ENCODE results near the gene ORAI3. TPM values are rescaled to one million over a fixed set of nuclear protein-coding genes. Genes with fewer than 3 reads are reported as not detected.

The ORAI3 gene
- total RNA-seq, 1 experiment from 2014 or later, result 5.7 TPM

DNA sequence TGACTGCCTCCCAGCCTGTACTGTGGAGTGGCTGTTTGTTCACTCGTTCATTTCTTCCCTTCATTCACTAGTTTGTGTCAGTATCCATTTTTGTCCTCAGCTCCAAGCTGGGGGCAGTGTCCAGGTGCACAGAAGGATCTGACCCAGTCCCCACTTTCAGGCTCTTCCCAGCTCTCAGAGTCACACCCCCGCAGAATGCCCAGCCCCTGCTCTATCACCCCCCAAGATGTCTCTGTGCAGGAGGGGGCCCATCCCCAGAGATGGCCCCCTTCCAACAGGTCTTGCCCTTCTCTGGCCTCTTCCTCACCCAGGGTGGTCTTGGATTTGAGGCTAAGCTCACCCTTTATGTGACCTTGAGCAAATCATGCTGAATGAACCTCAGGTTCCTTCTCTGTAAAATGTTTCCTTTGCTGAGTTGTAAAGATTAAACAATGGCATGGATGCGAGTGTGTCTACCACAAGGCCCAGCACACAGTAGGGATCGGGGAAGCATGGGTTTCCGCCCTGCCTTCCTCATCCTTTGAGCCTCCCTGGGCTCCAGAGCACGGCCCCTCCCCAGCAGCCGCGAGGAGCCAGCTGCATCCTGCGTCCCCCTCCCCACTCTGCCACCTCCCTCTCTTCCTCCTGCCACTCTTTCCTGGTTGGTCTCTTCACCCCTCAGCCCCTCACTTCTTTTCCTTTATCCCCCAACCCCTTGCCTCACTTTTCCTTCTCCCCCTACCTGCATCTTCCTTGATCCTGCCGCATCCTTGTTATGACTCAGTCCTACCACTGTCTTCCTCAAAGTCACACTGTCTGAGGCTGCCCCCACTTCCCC is 22.7 kb upstream of the ORAI3 start:
- Histone ChIP-seq H3K79me2 (ENCODE audit: low read length) (peaks cover 6% of the 10 kb centered on the region), H3K9ac (ENCODE audit: low read length) (no peak overlapping the region), H3K4me1 (ENCODE audit: insufficient read depth, low read length) (peaks cover 7% of the 10 kb centered on the region), H3K9me2 (replicated peaks; ENCODE audit: low read length) (no peaks in the 10 kb centered on the region), H2AFZ (ENCODE audit: low read length) (no peak overlapping the region), H3K9me3 (ENCODE audit: low read length) (no peaks in the 10 kb centered on the region), H4K20me1 (ENCODE audit: low read length) (no peaks in the 10 kb centered on the region), H3F3A (ENCODE audit: low read length, unreplicated experiment) (no peaks in the 10 kb centered on the region), H3K27me3 (ENCODE audit: low read length) (no peaks in the 10 kb centered on the region), H3K4me2 (ENCODE audit: low read length) (no peak overlapping the region), H3K4me3 (ENCODE audit: low read length) (no peak overlapping the region), H3K36me3 (ENCODE audit: low read depth, low read length) (no peaks in the 10 kb centered on the region; the same call in 1 of the 2 replicates), H3K27ac (ENCODE audit: low read length) (no peak overlapping the region)
- intact Hi-C loops (cut with micrococcal nuclease), result no loop called here
- no peak for TF ChIP-seq EZH2 (IDR thresholded peaks at IDR 0.05; ENCODE audit: low read length, unreplicated experiment)
- TF ChIP-seq, protein P1, sequence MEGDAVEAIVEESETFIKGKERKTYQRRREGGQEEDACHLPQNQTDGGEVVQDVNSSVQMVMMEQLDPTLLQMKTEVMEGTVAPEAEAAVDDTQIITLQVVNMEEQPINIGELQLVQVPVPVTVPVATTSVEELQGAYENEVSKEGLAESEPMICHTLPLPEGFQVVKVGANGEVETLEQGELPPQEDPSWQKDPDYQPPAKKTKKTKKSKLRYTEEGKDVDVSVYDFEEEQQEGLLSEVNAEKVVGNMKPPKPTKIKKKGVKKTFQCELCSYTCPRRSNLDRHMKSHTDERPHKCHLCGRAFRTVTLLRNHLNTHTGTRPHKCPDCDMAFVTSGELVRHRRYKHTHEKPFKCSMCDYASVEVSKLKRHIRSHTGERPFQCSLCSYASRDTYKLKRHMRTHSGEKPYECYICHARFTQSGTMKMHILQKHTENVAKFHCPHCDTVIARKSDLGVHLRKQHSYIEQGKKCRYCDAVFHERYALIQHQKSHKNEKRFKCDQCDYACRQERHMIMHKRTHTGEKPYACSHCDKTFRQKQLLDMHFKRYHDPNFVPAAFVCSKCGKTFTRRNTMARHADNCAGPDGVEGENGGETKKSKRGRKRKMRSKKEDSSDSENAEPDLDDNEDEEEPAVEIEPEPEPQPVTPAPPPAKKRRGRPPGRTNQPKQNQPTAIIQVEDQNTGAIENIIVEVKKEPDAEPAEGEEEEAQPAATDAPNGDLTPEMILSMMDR (conservative IDR thresholded peaks at IDR 0.05; ENCODE audit: low read depth, low read length), result no peak
- TF ChIP-seq EZH2phosphoT487 (IDR thresholded peaks at IDR 0.05; ENCODE audit: borderline replicate concordance, low read length), result no peak
- DNase-seq, result no peak
- CTCF ChIA-PET, result no interaction called here
- ATAC-seq, result no peak
- BruUV-seq (replicated peaks), result no TSS peak
- POLR2A ChIA-PET (ENCODE audit: unreplicated experiment), result interaction anchor here (0.6 kb wide), 1 partner anchor 178 kb away, joined by 6 read pairs; the partner anchor contains the start of gene PHKG2

GRCh38 chr16:30926937-30927788 is 21.7 kb upstream of the ORAI3 start:
- H3K9me2 ChIP-seq (replicated peaks; ENCODE audit: low read length), result no peaks in the 10 kb centered on the region
- ATAC-seq (no peak), DNase-seq (no peak)
- H3K9me3 ChIP-seq (ENCODE audit: low read length), result no peaks in the 10 kb centered on the region
- H3K4me1 ChIP-seq (ENCODE audit: insufficient read depth, low read length), result no peaks in the 10 kb centered on the region
- H3K9ac ChIP-seq (ENCODE audit: low read length), result no peak overlapping the region
- H3K27ac ChIP-seq (ENCODE audit: low read length), result no peak overlapping the region
- intact Hi-C loops (cut with micrococcal nuclease), result no loop called here
- no peak overlapping the region for H3K4me3 ChIP-seq (ENCODE audit: low read length)
- H4K20me1 ChIP-seq (ENCODE audit: low read length), result no peaks in the 10 kb centered on the region
- TF ChIP-seq EZH2 (IDR thresholded peaks at IDR 0.05; ENCODE audit: low read length, unreplicated experiment) (no peak), EZH2phosphoT487 (IDR thresholded peaks at IDR 0.05; ENCODE audit: borderline replicate concordance, low read length) (no peak)
- TF ChIP-seq, protein P1 (conservative IDR thresholded peaks at IDR 0.05; ENCODE audit: low read depth, low read length), result no peak
- H3F3A ChIP-seq (ENCODE audit: low read length, unreplicated experiment), result no peaks in the 10 kb centered on the region
- H3K36me3 ChIP-seq (ENCODE audit: low read depth, low read length), result no peaks in the 10 kb centered on the region; the same call in 1 of the 2 replicates
- no peak overlapping the region for H2AFZ ChIP-seq (ENCODE audit: low read length)
- BruUV-seq (replicated peaks), result no TSS peak
- no peak overlapping the region for H3K4me2 ChIP-seq (ENCODE audit: low read length)
- POLR2A ChIA-PET (ENCODE audit: unreplicated experiment), result no interaction called here
- CTCF ChIA-PET, result no interaction called here
- no peaks in the 10 kb centered on the region for H3K27me3 ChIP-seq (ENCODE audit: low read length)
- peaks cover 6% of the 10 kb centered on the region for H3K79me2 ChIP-seq (ENCODE audit: low read length)
